OCI-LY7 (cell line): ENCODE data around the gene GGCT.

Experiments
- CTCF ChIP-seq: fragments of 200-600 bp; sonication (generic); conservative IDR thresholded peaks from 2 replicates; pipeline ENCODE4 v1.5.1; 2014; ENCODE audit warnings: mild to moderate bottlenecking, antibody characterized with exemption, low read length, moderate library complexity, mixed read lengths
- EZH2phosphoT487 ChIP-seq: fragments of 200-600 bp; sonication (generic); IDR thresholded peaks from 2 replicates; pipeline ENCODE4 v1.6.1; 2018; ENCODE audit warnings: low read depth, borderline replicate concordance, mild to moderate bottlenecking, mixed run types, antibody characterized with exemption, low read length, moderate library complexity, mixed read lengths

- TF ChIP-seq CTCF (peak; percentile 91), EZH2phosphoT487 (no peak)
These were observed 44.2 kb upstream of the GGCT start for GRCh38 chr7:30548845-30549244.
